Body of pancreas (tissue), 4 donors: ENCODE measurements around the gene EMILIN3.

Experiments used
- CTCF ChIP-seq, 7 experiments: fragments of 450-650 bp in 4 of 7; fragments of 200-600 bp in 3 of 7; sonication (generic) in 3 of 7; IDR thresholded peaks; one replicate each; pipeline ENCODE4 v1.5.1; 2016 to 2019; ENCODE audit warnings: antibody characterized with exemption in 7 of 7
- POLR2A ChIP-seq, 3 donors: fragments of 450-650 bp; IDR thresholded peaks; one replicate each; pipeline ENCODE4 v1.6.1; 2016; ENCODE audit warnings: antibody characterized with exemption in 3 of 3, mild to moderate bottlenecking in 2 of 3

GRCh38 chr20:41348430-41349172, 18.0 kb downstream of the EMILIN3 start:
- TF ChIP-seq CTCF (IDR thresholded peaks at IDR 0.05) (no peak), POLR2A (IDR thresholded peaks at IDR 0.05) (no peak)
